HepG2 (cell line): ENCODE data around the gene LGALS1. TPM values are rescaled to one million over a fixed set of nuclear protein-coding genes. Genes with fewer than 3 reads are reported as not detected.

ENCODE experiments used
- ARHGAP35 ChIP-seq: sonication (generic); formaldehyde crosslinking; IDR thresholded peaks from 2 replicates; pipeline ENCODE4 v1.9.0; 2022; ENCODE audit warnings: mild to moderate bottlenecking, inconsistent platforms, moderate library complexity, missing genetic modification reagents, borderline replicate concordance
- HOXA5 ChIP-seq: sonication (generic); formaldehyde crosslinking; IDR thresholded peaks from 2 replicates; pipeline ENCODE4 v1.4.0; 2020; ENCODE audit warnings: missing genetic modification reagents
- HOXA9 ChIP-seq: sonication (generic); formaldehyde crosslinking; IDR thresholded peaks from 2 replicates; pipeline ENCODE4 v1.8.1; 2022; ENCODE audit warnings: missing genetic modification reagents, mild to moderate bottlenecking, moderate library complexity, borderline replicate concordance
- KDM5B ChIP-seq: sonication (generic); formaldehyde crosslinking; IDR thresholded peaks from 2 replicates; pipeline ENCODE4 v1.4.0; 2020; ENCODE audit warnings: missing genetic modification reagents, mild to moderate bottlenecking, borderline replicate concordance
- NFIC ChIP-seq: IDR thresholded peaks from 2 replicates; pipeline ENCODE4 v1.6.1; 2012; ENCODE audit warnings: mild to moderate bottlenecking, low read length, inconsistent platforms
- SMAD1 ChIP-seq: sonication (generic); formaldehyde crosslinking; IDR thresholded peaks from 2 replicates; pipeline ENCODE4 v1.4.0; 2020; ENCODE audit warnings: missing genetic modification reagents, low read depth, mild to moderate bottlenecking, borderline replicate concordance
- SMARCC2 ChIP-seq: fragments of 450-650 bp; IDR thresholded peaks from 2 replicates; pipeline ENCODE4 v1.6.1; 2017; ENCODE audit warnings: antibody characterized with exemption, mild to moderate bottlenecking
- ZNF20 ChIP-seq: sonication (generic); formaldehyde crosslinking; IDR thresholded peaks from 2 replicates; pipeline ENCODE4 v1.4.0; 2020; ENCODE audit warnings: mild to moderate bottlenecking, moderate library complexity, missing genetic modification reagents
- ZNF333 ChIP-seq: sonication (generic); formaldehyde crosslinking; IDR thresholded peaks from 2 replicates; pipeline ENCODE4 v1.4.0; 2020; ENCODE audit warnings: mild to moderate bottlenecking, missing genetic modification reagents, borderline replicate concordance
- ZNF530 ChIP-seq: sonication (generic); formaldehyde crosslinking; IDR thresholded peaks from 2 replicates; pipeline ENCODE4 v1.5.0; 2020; ENCODE audit warnings: low read depth, mild to moderate bottlenecking, missing genetic modification reagents
- ZNF660 ChIP-seq: sonication (generic); formaldehyde crosslinking; IDR thresholded peaks from 2 replicates; pipeline ENCODE4 v1.5.1; 2020; ENCODE audit warnings: mild to moderate bottlenecking, low read depth, missing genetic modification reagents, borderline replicate concordance
- polyA plus RNA-seq, 8 experiments: library from polyadenylated mRNA; depleted of rRNA in 3 of 8; stranded (reverse) in 7 of 8; unstranded in 1 of 8; fragments of >200 nt; fragmentation: Illumina TruSeq in 4 of 8; extraction: Trizol in 4 of 8; gene quantifications; 2 replicates each; pipeline versions ENCODE4 v1.2.1 to v1.2.3, GENCODE V29; 2011 to 2016; ENCODE audit warnings: low read depth in 4 of 8, missing spikeins in 1 of 8, mixed read lengths in 1 of 8; ENCODE audit not compliant: insufficient read depth in 1 of 8
- total RNA-seq, 5 experiments: library from RNA; depleted of rRNA; stranded (reverse); fragments of >200 nt; fragmentation: Illumina TruSeq; extraction: Trizol; gene quantifications; 2 replicates each; pipeline ENCODE4 v1.2.3, GENCODE V29; 2016; ENCODE audit warnings: low read depth in 1 of 5
- TF ChIP-seq, protein P1 (sequence below): sonication (generic); formaldehyde crosslinking; IDR thresholded peaks from 2 replicates; pipeline ENCODE4 v1.5.1; 2020; ENCODE audit warnings: missing genetic modification reagents, mild to moderate bottlenecking, borderline replicate concordance
- TF ChIP-seq, protein P2 (sequence below): sonication (generic); formaldehyde crosslinking; IDR thresholded peaks from 2 replicates; pipeline ENCODE4 v1.5.0; 2020; ENCODE audit warnings: missing genetic modification reagents
- TF ChIP-seq, protein P3 (sequence below): sonication (generic); formaldehyde crosslinking; IDR thresholded peaks from 2 replicates; pipeline ENCODE4 v1.9.0; 2022; ENCODE audit warnings: low read depth, missing genetic modification reagents
- TF ChIP-seq, protein P4 (sequence below): sonication (generic); formaldehyde crosslinking; IDR thresholded peaks from 2 replicates; pipeline ENCODE4 v1.4.0; 2020; ENCODE audit warnings: missing genetic modification reagents
- TF ChIP-seq, protein P5 (sequence below): sonication (generic); formaldehyde crosslinking; IDR thresholded peaks from 2 replicates; pipeline ENCODE4 v1.4.0; 2020; ENCODE audit warnings: missing genetic modification reagents, borderline replicate concordance

The LGALS1 gene
- total and polyA plus RNA-seq, 2 of the 13 experiments (the other 11 are each of a cell fraction or from before 2014, with no cell fraction given): 103 to 858 TPM

DNA sequence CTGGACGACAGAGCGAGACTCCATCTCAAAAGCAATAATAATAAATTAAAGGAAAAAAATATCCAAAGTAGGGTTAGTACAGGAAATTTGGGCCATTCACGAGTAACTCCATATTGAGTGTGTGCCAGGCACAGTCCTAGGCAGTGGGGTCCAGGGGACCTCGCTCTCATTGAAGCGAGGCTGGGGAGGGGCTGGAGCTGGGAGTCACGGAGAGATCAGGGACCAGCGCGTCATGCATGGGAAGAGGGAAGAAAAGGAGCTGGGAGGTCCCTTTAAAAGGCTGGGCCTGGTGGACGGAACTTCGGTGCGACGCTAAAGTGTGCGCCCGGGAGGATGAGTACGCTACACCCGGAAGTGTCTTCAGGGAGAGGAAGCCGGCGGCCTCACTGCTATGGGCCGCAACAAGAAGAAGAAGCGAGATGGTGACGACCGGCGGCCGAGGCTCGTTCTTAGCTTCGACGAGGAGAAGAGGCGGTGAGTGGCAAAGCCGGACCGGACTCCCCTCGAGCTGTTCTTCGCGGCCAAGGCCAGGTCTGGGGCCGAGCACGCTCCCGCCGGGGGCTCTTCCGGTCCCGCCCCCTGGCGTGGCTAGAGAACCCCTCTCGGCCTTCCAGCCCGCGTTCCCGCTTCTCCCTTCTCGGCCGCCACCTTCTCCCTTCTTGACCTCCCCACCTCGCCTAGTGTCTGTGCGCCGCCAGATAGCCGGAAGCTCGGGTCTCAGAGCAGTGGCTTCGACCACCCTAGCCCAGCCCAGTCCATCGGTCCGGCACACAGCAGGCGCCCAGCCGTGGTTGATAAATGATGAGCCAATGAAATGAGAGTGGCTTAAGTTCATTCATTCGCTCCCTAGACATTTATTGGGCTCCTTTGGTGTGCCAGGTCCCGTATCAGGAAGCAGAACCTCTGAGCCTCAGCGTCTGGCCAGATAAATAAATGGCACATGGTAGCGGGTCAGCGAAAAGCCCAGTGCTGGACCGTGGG, 10.9 kb downstream of the LGALS1 start, which contains the start of gene NOL12 (continued):
- no peak; the same call in 1 of the 2 replicates for TF ChIP-seq ARHGAP35 (CRISPR knock-in tag)
- TF ChIP-seq HOXA9: no peak
- TF ChIP-seq, protein P1, sequence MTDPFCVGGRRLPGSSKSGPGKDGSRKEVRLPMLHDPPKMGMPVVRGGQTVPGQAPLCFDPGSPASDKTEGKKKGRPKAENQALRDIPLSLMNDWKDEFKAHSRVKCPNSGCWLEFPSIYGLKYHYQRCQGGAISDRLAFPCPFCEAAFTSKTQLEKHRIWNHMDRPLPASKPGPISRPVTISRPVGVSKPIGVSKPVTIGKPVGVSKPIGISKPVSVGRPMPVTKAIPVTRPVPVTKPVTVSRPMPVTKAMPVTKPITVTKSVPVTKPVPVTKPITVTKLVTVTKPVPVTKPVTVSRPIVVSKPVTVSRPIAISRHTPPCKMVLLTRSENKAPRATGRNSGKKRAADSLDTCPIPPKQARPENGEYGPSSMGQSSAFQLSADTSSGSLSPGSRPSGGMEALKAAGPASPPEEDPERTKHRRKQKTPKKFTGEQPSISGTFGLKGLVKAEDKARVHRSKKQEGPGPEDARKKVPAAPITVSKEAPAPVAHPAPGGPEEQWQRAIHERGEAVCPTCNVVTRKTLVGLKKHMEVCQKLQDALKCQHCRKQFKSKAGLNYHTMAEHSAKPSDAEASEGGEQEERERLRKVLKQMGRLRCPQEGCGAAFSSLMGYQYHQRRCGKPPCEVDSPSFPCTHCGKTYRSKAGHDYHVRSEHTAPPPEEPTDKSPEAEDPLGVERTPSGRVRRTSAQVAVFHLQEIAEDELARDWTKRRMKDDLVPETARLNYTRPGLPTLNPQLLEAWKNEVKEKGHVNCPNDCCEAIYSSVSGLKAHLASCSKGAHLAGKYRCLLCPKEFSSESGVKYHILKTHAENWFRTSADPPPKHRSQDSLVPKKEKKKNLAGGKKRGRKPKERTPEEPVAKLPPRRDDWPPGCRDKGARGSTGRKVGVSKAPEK: no peak
- TF ChIP-seq, protein P2, sequence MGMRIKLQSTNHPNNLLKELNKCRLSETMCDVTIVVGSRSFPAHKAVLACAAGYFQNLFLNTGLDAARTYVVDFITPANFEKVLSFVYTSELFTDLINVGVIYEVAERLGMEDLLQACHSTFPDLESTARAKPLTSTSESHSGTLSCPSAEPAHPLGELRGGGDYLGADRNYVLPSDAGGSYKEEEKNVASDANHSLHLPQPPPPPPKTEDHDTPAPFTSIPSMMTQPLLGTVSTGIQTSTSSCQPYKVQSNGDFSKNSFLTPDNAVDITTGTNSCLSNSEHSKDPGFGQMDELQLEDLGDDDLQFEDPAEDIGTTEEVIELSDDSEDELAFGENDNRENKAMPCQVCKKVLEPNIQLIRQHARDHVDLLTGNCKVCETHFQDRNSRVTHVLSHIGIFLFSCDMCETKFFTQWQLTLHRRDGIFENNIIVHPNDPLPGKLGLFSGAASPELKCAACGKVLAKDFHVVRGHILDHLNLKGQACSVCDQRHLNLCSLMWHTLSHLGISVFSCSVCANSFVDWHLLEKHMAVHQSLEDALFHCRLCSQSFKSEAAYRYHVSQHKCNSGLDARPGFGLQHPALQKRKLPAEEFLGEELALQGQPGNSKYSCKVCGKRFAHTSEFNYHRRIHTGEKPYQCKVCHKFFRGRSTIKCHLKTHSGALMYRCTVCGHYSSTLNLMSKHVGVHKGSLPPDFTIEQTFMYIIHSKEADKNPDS (CRISPR knock-in tag): 0 out of 2 replicates have a peak, but pooled peaks have one; percentile 32
- peak; percentile 75 for TF ChIP-seq HOXA5 (CRISPR knock-in tag)
- TF ChIP-seq, protein P3, sequence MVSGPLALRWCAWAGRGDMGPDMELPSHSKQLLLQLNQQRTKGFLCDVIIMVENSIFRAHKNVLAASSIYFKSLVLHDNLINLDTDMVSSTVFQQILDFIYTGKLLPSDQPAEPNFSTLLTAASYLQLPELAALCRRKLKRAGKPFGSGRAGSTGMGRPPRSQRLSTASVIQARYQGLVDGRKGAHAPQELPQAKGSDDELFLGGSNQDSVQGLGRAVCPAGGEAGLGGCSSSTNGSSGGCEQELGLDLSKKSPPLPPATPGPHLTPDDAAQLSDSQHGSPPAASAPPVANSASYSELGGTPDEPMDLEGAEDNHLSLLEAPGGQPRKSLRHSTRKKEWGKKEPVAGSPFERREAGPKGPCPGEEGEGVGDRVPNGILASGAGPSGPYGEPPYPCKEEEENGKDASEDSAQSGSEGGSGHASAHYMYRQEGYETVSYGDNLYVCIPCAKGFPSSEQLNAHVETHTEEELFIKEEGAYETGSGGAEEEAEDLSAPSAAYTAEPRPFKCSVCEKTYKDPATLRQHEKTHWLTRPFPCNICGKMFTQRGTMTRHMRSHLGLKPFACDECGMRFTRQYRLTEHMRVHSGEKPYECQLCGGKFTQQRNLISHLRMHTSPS (CRISPR knock-in tag): 0 out of 2 replicates have a peak, but pooled peaks have one; percentile 32
- TF ChIP-seq SMAD1 (CRISPR knock-in tag): peak; percentile 62; the same call in 1 of the 2 replicates
- TF ChIP-seq KDM5B (CRISPR knock-in tag): peak; percentile 70; the same call in 1 of the 2 replicates
- no peak for TF ChIP-seq SMARCC2
- TF ChIP-seq, protein P4, sequence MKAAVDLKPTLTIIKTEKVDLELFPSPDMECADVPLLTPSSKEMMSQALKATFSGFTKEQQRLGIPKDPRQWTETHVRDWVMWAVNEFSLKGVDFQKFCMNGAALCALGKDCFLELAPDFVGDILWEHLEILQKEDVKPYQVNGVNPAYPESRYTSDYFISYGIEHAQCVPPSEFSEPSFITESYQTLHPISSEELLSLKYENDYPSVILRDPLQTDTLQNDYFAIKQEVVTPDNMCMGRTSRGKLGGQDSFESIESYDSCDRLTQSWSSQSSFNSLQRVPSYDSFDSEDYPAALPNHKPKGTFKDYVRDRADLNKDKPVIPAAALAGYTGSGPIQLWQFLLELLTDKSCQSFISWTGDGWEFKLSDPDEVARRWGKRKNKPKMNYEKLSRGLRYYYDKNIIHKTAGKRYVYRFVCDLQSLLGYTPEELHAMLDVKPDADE (CRISPR knock-in tag): no peak
- TF ChIP-seq ZNF530 (CRISPR knock-in tag): no peak
- no peak for TF ChIP-seq ZNF660 (CRISPR knock-in tag)
- 0 out of 2 replicates have a peak, but pooled peaks have one; percentile 35 for TF ChIP-seq NFIC
- no peak for TF ChIP-seq ZNF20 (CRISPR knock-in tag)
- TF ChIP-seq, protein P5, sequence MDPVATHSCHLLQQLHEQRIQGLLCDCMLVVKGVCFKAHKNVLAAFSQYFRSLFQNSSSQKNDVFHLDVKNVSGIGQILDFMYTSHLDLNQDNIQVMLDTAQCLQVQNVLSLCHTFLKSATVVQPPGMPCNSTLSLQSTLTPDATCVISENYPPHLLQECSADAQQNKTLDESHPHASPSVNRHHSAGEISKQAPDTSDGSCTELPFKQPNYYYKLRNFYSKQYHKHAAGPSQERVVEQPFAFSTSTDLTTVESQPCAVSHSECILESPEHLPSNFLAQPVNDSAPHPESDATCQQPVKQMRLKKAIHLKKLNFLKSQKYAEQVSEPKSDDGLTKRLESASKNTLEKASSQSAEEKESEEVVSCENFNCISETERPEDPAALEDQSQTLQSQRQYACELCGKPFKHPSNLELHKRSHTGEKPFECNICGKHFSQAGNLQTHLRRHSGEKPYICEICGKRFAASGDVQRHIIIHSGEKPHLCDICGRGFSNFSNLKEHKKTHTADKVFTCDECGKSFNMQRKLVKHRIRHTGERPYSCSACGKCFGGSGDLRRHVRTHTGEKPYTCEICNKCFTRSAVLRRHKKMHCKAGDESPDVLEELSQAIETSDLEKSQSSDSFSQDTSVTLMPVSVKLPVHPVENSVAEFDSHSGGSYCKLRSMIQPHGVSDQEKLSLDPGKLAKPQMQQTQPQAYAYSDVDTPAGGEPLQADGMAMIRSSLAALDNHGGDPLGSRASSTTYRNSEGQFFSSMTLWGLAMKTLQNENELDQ (CRISPR knock-in tag): no peak
- peak; percentile 51; the same call in 1 of the 2 replicates for TF ChIP-seq ZNF333
